Parathyroid adenoma (tissue), 2 donors: ENCODE results near the gene GOLGA5.

ENCODE experiments used
- H2AFZ ChIP-seq: fragments of 300-600 bp; sonication (generic); one replicate; pipeline ENCODE4 v1.7.0; 2017; ENCODE audit warnings: antibody characterized with exemption, mild to moderate bottlenecking
- H3K27ac ChIP-seq: fragments of 300-600 bp; sonication (generic); one replicate; pipeline ENCODE4 v1.7.0; 2017
- H3K27me3 ChIP-seq: fragments of 300-600 bp; sonication (generic); one replicate; pipeline ENCODE4 v1.7.0; 2017; ENCODE audit warnings: low read length; ENCODE audit not compliant: control insufficient read depth, insufficient read depth
- H3K36me3 ChIP-seq: fragments of 300-600 bp; sonication (generic); one replicate; pipeline ENCODE4 v1.7.0; 2017; ENCODE audit warnings: low read length; ENCODE audit not compliant: control insufficient read depth, insufficient read depth
- H3K4me1 ChIP-seq: fragments of 300-600 bp; sonication (generic); one replicate; pipeline ENCODE4 v1.7.0; 2017; ENCODE audit warnings: control low read depth
- H3K4me2 ChIP-seq: fragments of 300-600 bp; sonication (generic); one replicate; pipeline ENCODE4 v1.7.0; 2017; ENCODE audit warnings: low read length
- H3K4me3 ChIP-seq: fragments of 300-600 bp; sonication (generic); one replicate; pipeline ENCODE4 v1.7.0; 2017; ENCODE audit warnings: low read depth, low read length
- H3K79me2 ChIP-seq: fragments of 300-600 bp; sonication (generic); one replicate; pipeline ENCODE4 v1.7.0; 2017; ENCODE audit warnings: control low read depth
- H3K9ac ChIP-seq: fragments of 300-600 bp; sonication (generic); one replicate; pipeline ENCODE4 v1.7.0; 2017; ENCODE audit warnings: mild to moderate bottlenecking
- H3K9me3 ChIP-seq: fragments of 300-600 bp; sonication (generic); one replicate; pipeline ENCODE4 v1.7.0; 2017; ENCODE audit warnings: low read length; ENCODE audit not compliant: control insufficient read depth
- TF ChIP-seq, protein P1 (sequence below): fragments of 300-600 bp; sonication (generic); IDR thresholded peaks from one replicate; pipeline ENCODE4 v1.7.0; 2017; ENCODE audit warnings: antibody characterized with exemption, mild to moderate bottlenecking
- donor health status: primary hyperparathyroidism.

Gene GOLGA5

GRCh38 chr14:92866181-92866752, 72.2 kb downstream of the GOLGA5 start:
- H3K4me3 ChIP-seq: no peak overlapping the region
- H3K9ac ChIP-seq: no peak overlapping the region
- no peak overlapping the region for H3K27ac ChIP-seq
- no peaks in the 10 kb centered on the region for H3K79me2 ChIP-seq
- H3K27me3 ChIP-seq: no peaks in the 10 kb centered on the region
- H3K4me2 ChIP-seq: no peak overlapping the region
- H2AFZ ChIP-seq: no peak overlapping the region
- no peaks in the 10 kb centered on the region for H3K4me1 ChIP-seq
- H3K36me3 ChIP-seq: no peaks in the 10 kb centered on the region
- no peaks in the 10 kb centered on the region for H3K9me3 ChIP-seq
- TF ChIP-seq, protein P1, sequence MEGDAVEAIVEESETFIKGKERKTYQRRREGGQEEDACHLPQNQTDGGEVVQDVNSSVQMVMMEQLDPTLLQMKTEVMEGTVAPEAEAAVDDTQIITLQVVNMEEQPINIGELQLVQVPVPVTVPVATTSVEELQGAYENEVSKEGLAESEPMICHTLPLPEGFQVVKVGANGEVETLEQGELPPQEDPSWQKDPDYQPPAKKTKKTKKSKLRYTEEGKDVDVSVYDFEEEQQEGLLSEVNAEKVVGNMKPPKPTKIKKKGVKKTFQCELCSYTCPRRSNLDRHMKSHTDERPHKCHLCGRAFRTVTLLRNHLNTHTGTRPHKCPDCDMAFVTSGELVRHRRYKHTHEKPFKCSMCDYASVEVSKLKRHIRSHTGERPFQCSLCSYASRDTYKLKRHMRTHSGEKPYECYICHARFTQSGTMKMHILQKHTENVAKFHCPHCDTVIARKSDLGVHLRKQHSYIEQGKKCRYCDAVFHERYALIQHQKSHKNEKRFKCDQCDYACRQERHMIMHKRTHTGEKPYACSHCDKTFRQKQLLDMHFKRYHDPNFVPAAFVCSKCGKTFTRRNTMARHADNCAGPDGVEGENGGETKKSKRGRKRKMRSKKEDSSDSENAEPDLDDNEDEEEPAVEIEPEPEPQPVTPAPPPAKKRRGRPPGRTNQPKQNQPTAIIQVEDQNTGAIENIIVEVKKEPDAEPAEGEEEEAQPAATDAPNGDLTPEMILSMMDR: no peak

DNA sequence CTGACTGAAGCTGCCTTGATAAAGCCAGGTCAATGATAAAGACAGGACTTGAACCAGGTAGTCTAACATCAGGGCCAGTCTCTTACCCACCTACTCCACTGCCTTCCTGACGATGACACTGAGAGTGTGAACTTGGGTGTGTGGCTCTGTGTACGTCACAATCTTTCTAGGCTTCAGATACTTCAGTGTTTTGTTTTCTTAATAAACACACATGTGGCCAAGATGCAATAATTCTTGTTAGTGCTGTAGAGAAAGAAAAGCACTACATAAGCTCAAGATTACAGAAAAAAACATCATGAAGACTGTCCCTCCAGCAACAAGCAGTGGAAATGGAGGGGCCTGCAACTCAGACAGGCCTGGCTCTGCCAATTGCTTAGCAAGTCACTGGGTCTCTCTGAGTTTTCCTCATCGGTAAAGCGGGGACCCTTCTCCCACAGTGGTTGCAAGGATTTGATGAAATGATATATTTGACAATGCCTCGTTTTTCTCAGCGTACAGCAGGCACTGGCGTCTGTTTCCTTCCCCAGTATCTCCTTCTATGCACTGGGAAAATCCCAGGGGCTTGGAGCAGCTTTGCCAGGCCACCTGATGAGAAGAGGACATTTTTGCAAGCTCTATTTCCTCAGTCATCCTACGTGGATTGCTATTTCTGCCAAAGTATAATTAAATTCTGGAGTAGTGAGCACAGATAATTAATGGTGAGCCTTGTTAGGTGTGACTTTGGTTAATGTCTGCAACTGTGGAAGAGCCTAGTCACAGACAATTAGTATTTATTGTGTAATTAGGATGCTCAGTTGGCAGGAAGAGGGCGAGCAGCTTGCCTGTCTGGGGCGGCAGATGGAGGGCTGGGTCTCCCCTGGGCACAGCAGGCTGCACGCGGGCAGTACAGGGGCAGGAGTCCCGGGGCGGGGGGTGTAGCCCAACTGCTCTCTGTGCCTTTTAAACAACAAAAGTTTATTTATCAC, 73.1 kb downstream of the GOLGA5 start:
- no peak overlapping the region for H2AFZ ChIP-seq
- H3K27me3 ChIP-seq: no peaks in the 10 kb centered on the region
- H3K36me3 ChIP-seq: no peaks in the 10 kb centered on the region
- H3K79me2 ChIP-seq: no peaks in the 10 kb centered on the region
- H3K9ac ChIP-seq: no peak overlapping the region
- TF ChIP-seq, protein P1: no peak
- H3K27ac ChIP-seq: no peak overlapping the region
- no peak overlapping the region for H3K4me2 ChIP-seq
- no peaks in the 10 kb centered on the region for H3K9me3 ChIP-seq
- H3K4me3 ChIP-seq: no peak overlapping the region
- H3K4me1 ChIP-seq: no peaks in the 10 kb centered on the region

- H3K27ac ChIP-seq: no peak overlapping the region
- no peak overlapping the region for H3K4me2 ChIP-seq
- no peaks in the 10 kb centered on the region for H3K4me1 ChIP-seq
- H3K27me3 ChIP-seq: no peaks in the 10 kb centered on the region
- H3K79me2 ChIP-seq: no peaks in the 10 kb centered on the region
- no peaks in the 10 kb centered on the region for H3K9me3 ChIP-seq
- H3K9ac ChIP-seq: no peak overlapping the region
- no peak overlapping the region for H3K4me3 ChIP-seq
- no peaks in the 10 kb centered on the region for H3K36me3 ChIP-seq
- TF ChIP-seq, protein P1: no peak
- H2AFZ ChIP-seq: no peak overlapping the region
Measured at GRCh38 chr14:92874962-92875661, 81.0 kb downstream of the GOLGA5 start.

DNA sequence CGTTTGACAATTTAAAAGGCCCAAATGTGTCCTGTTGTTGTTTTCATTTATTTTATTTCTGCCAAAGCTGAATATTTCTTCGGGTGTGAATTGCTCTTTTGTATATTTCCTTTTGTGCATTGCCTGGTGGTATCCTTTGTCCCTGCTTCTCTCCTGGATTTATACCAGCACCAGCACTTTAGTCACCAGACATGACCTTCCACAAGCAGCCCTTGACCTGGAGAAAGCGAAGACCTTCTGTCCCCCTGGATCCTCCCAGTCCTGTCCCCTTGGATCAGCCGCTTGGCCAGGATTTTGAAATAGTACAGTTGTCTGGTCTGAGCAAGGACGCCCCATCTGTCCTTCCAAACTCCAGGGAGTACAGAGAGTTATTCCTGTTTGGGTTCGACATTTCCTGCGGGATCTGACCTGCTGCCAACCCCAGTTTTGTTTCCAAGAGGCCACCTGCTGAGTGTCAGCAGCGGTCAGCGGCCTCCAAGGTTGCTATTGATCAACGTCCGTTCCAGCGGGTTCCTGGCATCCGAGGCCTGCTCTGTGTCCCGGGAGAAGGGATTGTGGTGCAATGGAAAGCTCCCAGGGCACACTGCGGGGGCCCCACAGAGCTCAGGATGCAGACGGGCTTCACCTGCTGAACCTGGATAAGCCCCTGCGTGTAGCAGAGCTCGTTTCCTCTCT, 83.8 kb downstream of the GOLGA5 start:
- TF ChIP-seq, protein P1: no peak
- no peaks in the 10 kb centered on the region for H3K9me3 ChIP-seq
- H3K27me3 ChIP-seq: no peaks in the 10 kb centered on the region
- H3K79me2 ChIP-seq: no peaks in the 10 kb centered on the region
- no peak overlapping the region for H2AFZ ChIP-seq
- no peak overlapping the region for H3K27ac ChIP-seq
- no peak overlapping the region for H3K9ac ChIP-seq
- no peak overlapping the region for H3K4me2 ChIP-seq
- no peak overlapping the region for H3K4me3 ChIP-seq
- H3K36me3 ChIP-seq: no peaks in the 10 kb centered on the region
- no peaks in the 10 kb centered on the region for H3K4me1 ChIP-seq
